HL-60 (cell line): Measurements from ENCODE around the gene MRPS23.

Source experiments
- CTCF ChIP-seq: IDR thresholded peaks from one replicate; pipeline ENCODE4 v1.5.1; 2011; ENCODE audit warnings: low read length, control low read depth, inconsistent platforms; ENCODE audit not compliant: insufficient read depth
- GABPA ChIP-seq: IDR thresholded peaks from 2 replicates; pipeline ENCODE4 v1.6.1; 2012; ENCODE audit warnings: low read depth
- POLR2AphosphoS5 ChIP-seq: IDR thresholded peaks from 2 replicates; pipeline ENCODE4 v1.6.1; 2012; ENCODE audit warnings: low read depth
- SPI1 ChIP-seq: IDR thresholded peaks from 2 replicates; pipeline ENCODE4 v1.6.1; 2012; ENCODE audit warnings: low read depth, mild to moderate bottlenecking, borderline replicate concordance

DNA sequence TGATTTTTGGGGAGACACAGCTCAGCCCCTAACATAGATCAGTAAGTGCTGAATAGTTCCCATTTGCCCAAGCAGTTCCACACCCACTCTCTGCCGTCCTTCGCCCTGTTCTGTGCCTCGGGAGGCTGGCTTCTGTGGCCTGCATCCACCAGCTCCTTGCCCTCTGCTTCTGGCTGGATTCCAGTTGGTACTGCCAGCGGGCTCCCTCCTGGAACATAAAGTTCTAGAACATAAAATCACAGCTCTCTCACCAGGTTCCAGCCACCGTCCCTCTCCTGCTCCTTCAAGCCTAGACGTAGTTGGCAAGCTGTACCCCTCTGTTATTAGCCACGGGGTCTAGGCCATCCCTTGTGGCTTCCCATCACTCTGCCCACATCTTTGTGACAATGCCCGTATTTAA lies 3.9 kb upstream of the MRPS23 start:
- TF ChIP-seq CTCF: no peak
- no peak for TF ChIP-seq SPI1
- no peak for TF ChIP-seq POLR2AphosphoS5
- TF ChIP-seq GABPA: no peak
